NT2/D1 (cell line): Measurements from ENCODE around the gene LGI2.
"Not testable (repeated sequence)": the region's sequence is repeated elsewhere in the genome, so short reads cannot be mapped to it uniquely, and the experiment has no call there.

Source experiments
- DNase-seq: peaks from one replicate; pipeline ENCODE4 v3.0.0-alpha.2; 2011; ENCODE audit warnings: low read depth, low spot score
- H3K27me3 ChIP-seq: 2 replicates; pipeline ENCODE4 v1.6.0; 2011; ENCODE audit warnings: mild to moderate bottlenecking; ENCODE audit not compliant: insufficient read length, insufficient read depth
- H3K36me3 ChIP-seq: 2 replicates; pipeline ENCODE4 v1.6.1; 2011; ENCODE audit warnings: mild to moderate bottlenecking, low read length, mixed read lengths; ENCODE audit not compliant: insufficient read depth, insufficient read length
- H3K4me1 ChIP-seq: 2 replicates; pipeline ENCODE4 v1.5.1; 2011; ENCODE audit not compliant: insufficient read depth, insufficient read length
- H3K4me3 ChIP-seq: 2 replicates; pipeline ENCODE4 v1.5.1; 2011; ENCODE audit warnings: low read depth; ENCODE audit not compliant: insufficient read length
- H3K9ac ChIP-seq: 2 replicates; pipeline ENCODE4 v1.6.0; 2011; ENCODE audit warnings: low read depth; ENCODE audit not compliant: insufficient read length
- H3K9me3 ChIP-seq: 2 replicates; pipeline ENCODE4 v1.5.1; 2011; ENCODE audit warnings: mild to moderate bottlenecking, low read length; ENCODE audit not compliant: insufficient read depth
- SUZ12 ChIP-seq: IDR thresholded peaks from 2 replicates; pipeline ENCODE4 v1.6.1; 2011; ENCODE audit not compliant: insufficient read length, insufficient read depth; ENCODE audit errors: extremely low read depth
- YY1 ChIP-seq: IDR thresholded peaks from 2 replicates; pipeline ENCODE4 v1.6.1; 2011; ENCODE audit not compliant: insufficient read length, insufficient read depth
- ZNF274 ChIP-seq: IDR thresholded peaks from 2 replicates; pipeline ENCODE4 v1.6.1; 2011; ENCODE audit warnings: mild to moderate bottlenecking, low read depth, low read length

The LGI2 gene

GRCh38 chr4:25060241-25060962 is 29.7 kb upstream of the LGI2 start:
- no peak for DNase-seq
- Histone ChIP-seq H3K9me3 (no peaks in the 10 kb centered on the region), H3K9ac (no peak overlapping the region), H3K36me3 (no peaks in the 10 kb centered on the region), H3K4me3 (no peak overlapping the region), H3K27me3 (no peaks in the 10 kb centered on the region), H3K4me1 (no peaks in the 10 kb centered on the region)
- TF ChIP-seq ZNF274 = no peak
- TF ChIP-seq SUZ12 = no peak
- no peak for TF ChIP-seq YY1

- no peaks in the 10 kb centered on the region for H3K27me3 ChIP-seq
- H3K36me3 ChIP-seq = no peaks in the 10 kb centered on the region
- H3K9ac ChIP-seq = no peak overlapping the region
- H3K4me1 ChIP-seq = no peaks in the 10 kb centered on the region
- TF ChIP-seq YY1 (no peak), ZNF274 (no peak), SUZ12 (no peak)
- no peaks in the 10 kb centered on the region for H3K9me3 ChIP-seq
- no peak for DNase-seq
- no peak overlapping the region for H3K4me3 ChIP-seq
These were observed 29.0 kb upstream of the LGI2 start for GRCh38 chr4:25059791-25060190.

GRCh38 chr4:25058796-25059195 is 28.1 kb upstream of the LGI2 start:
- Histone ChIP-seq H3K4me1 (no peaks in the 10 kb centered on the region), H3K9ac (no peak overlapping the region), H3K27me3 (no peaks in the 10 kb centered on the region), H3K9me3 (no peaks in the 10 kb centered on the region), H3K36me3 (no peaks in the 10 kb centered on the region), H3K4me3 (no peak overlapping the region)
- no peak for DNase-seq
- TF ChIP-seq YY1 = no peak
- TF ChIP-seq ZNF274 = no peak
- TF ChIP-seq SUZ12 = no peak

GRCh38 chr4:25057299-25057698 is 26.6 kb upstream of the LGI2 start:
- Histone ChIP-seq H3K27me3 (no peaks in the 10 kb centered on the region), H3K9me3 (no peaks in the 10 kb centered on the region), H3K36me3 (no peaks in the 10 kb centered on the region), H3K9ac (no peak overlapping the region), H3K4me1 (no peaks in the 10 kb centered on the region), H3K4me3 (no peak overlapping the region)
- DNase-seq = no peak
- no peak for TF ChIP-seq ZNF274
- TF ChIP-seq YY1 = no peak
- no peak for TF ChIP-seq SUZ12

GRCh38 chr4:25052037-25052436 is 21.3 kb upstream of the LGI2 start:
- not testable (repeated sequence) for DNase-seq, H3K36me3 ChIP-seq, H3K9ac ChIP-seq, H3K4me1 ChIP-seq, H3K4me3 ChIP-seq, H3K27me3 ChIP-seq
- peaks cover 28% of the 10 kb centered on the region for H3K9me3 ChIP-seq

GRCh38 chr4:25051534-25051933 is 20.8 kb upstream of the LGI2 start:
- H3K27me3 ChIP-seq = no peaks in the 10 kb centered on the region
- peaks cover 28% of the 10 kb centered on the region for H3K9me3 ChIP-seq
- H3K36me3 ChIP-seq = no peaks in the 10 kb centered on the region
- H3K4me1 ChIP-seq = no peaks in the 10 kb centered on the region
- no peak overlapping the region for H3K9ac ChIP-seq
- no peak for DNase-seq
- TF ChIP-seq YY1 (no peak), ZNF274 (no peak), SUZ12 (no peak)
- H3K4me3 ChIP-seq = no peak overlapping the region

GRCh38 chr4:25050370-25051078 is 19.8 kb upstream of the LGI2 start:
- Histone ChIP-seq H3K9me3 (peaks cover 28% of the 10 kb centered on the region), H3K4me1 (no peaks in the 10 kb centered on the region), H3K9ac (no peak overlapping the region), H3K36me3 (no peaks in the 10 kb centered on the region), H3K27me3 (no peaks in the 10 kb centered on the region), H3K4me3 (no peak overlapping the region)
- DNase-seq = no peak
- TF ChIP-seq SUZ12 (no peak), ZNF274 (no peak), YY1 (no peak)

GRCh38 chr4:25043548-25043947 is 12.8 kb upstream of the LGI2 start:
- peaks cover 1% of the 10 kb centered on the region; the same call in 1 of the 2 replicates for H3K9me3 ChIP-seq
- H3K9ac ChIP-seq = no peak overlapping the region
- H3K36me3 ChIP-seq = no peaks in the 10 kb centered on the region
- TF ChIP-seq SUZ12 (no peak), ZNF274 (no peak), YY1 (no peak)
- no peak overlapping the region for H3K4me3 ChIP-seq
- DNase-seq = no peak
- no peaks in the 10 kb centered on the region for H3K4me1 ChIP-seq
- H3K27me3 ChIP-seq = no peaks in the 10 kb centered on the region
